SK-N-SH treated with all-trans-retinoic acid at 6 μM for 48 hours (cell line): ENCODE data around the gene ZNF319.

Source experiments
- ATAC-seq: fragments of 200-7000 bp; cut with Tn5 transposase; 3 replicates; pipeline ENCODE4 v1.9.1; 2020; ENCODE audit warnings: mild to moderate bottlenecking, moderate library complexity
- ARNTL ChIP-seq: fragments of 450-650 bp; formaldehyde crosslinking; IDR thresholded peaks from 2 replicates; pipeline ENCODE4 v1.5.0; 2020; ENCODE audit warnings: low read depth, mild to moderate bottlenecking, moderate library complexity, borderline replicate concordance
- CREB5 ChIP-seq: fragments of 250-450 bp; sonication (Bioruptor Pico); IDR thresholded peaks from 2 replicates; pipeline ENCODE4 v1.5.1; 2020; ENCODE audit warnings: low read depth, mild to moderate bottlenecking, moderate library complexity
- CSDC2 ChIP-seq: fragments of 250-450 bp; sonication (Bioruptor Pico); IDR thresholded peaks from 2 replicates; pipeline ENCODE4 v1.5.0; 2020; ENCODE audit warnings: mild to moderate bottlenecking, moderate library complexity
- ESRRG ChIP-seq: fragments of 250-450 bp; sonication (Bioruptor Pico); IDR thresholded peaks from 2 replicates; pipeline ENCODE4 v1.6.1; 2021; ENCODE audit warnings: mild to moderate bottlenecking
- GLIS3 ChIP-seq: fragments of 250-450 bp; sonication (Bioruptor Pico); IDR thresholded peaks from 2 replicates; pipeline ENCODE4 v1.5.0; 2020; ENCODE audit warnings: mild to moderate bottlenecking, moderate library complexity
- OSR1 ChIP-seq: fragments of 250-450 bp; sonication (Bioruptor Pico); IDR thresholded peaks from 2 replicates; pipeline ENCODE4 v1.8.0; 2022; ENCODE audit warnings: moderate library complexity, mild to moderate bottlenecking, inconsistent platforms
- PATZ1 ChIP-seq: fragments of 250-450 bp; sonication (Bioruptor Pico); IDR thresholded peaks from 2 replicates; pipeline ENCODE4 v1.8.0; 2020; ENCODE audit warnings: mild to moderate bottlenecking, moderate library complexity, borderline replicate concordance
- POU6F1 ChIP-seq: fragments of 250-450 bp; sonication (Bioruptor Pico); IDR thresholded peaks from 2 replicates; pipeline ENCODE4 v1.8.0; 2021; ENCODE audit warnings: low read depth, mild to moderate bottlenecking, moderate library complexity, borderline replicate concordance
- PPARA ChIP-seq: fragments of 250-450 bp; sonication (Bioruptor Pico); IDR thresholded peaks from 2 replicates; pipeline ENCODE4 v1.5.0; 2020; ENCODE audit warnings: mild to moderate bottlenecking, borderline replicate concordance
- RARB ChIP-seq: fragments of 250-450 bp; sonication (Bioruptor Pico); IDR thresholded peaks from 2 replicates; pipeline ENCODE4 v1.8.0; 2021; ENCODE audit warnings: mild to moderate bottlenecking, moderate library complexity
- SNAI2 ChIP-seq: fragments of 250-450 bp; sonication (Bioruptor Pico); IDR thresholded peaks from 2 replicates; pipeline ENCODE4 v1.5.0; 2020; ENCODE audit warnings: mild to moderate bottlenecking, moderate library complexity
- TCF4 ChIP-seq: fragments of 250-450 bp; sonication (Bioruptor Pico); IDR thresholded peaks from 2 replicates; pipeline ENCODE4 v1.8.0; 2021; ENCODE audit warnings: mild to moderate bottlenecking, moderate library complexity, borderline replicate concordance
- TOX ChIP-seq: fragments of 250-450 bp; sonication (Bioruptor Pico); IDR thresholded peaks from 2 replicates; pipeline ENCODE4 v1.8.0; 2021; ENCODE audit warnings: mild to moderate bottlenecking, moderate library complexity, borderline replicate concordance
- TSHZ2 ChIP-seq: fragments of 250-450 bp; sonication (Bioruptor Pico); IDR thresholded peaks from 2 replicates; pipeline ENCODE4 v1.5.0; 2020; ENCODE audit warnings: mild to moderate bottlenecking, moderate library complexity
- ZNF70 ChIP-seq: fragments of 450-650 bp; formaldehyde crosslinking; IDR thresholded peaks from 2 replicates; pipeline ENCODE4 v1.5.0; 2020; ENCODE audit warnings: mild to moderate bottlenecking, moderate library complexity

Gene ZNF319

GRCh38 chr16:57944970-57945739, 55.3 kb downstream of the ZNF319 start:
- ATAC-seq: no peak
- TF ChIP-seq SNAI2: no peak
- TF ChIP-seq ARNTL: no peak
- TF ChIP-seq POU6F1 (CRISPR knock-in tag): no peak
- no peak for TF ChIP-seq TCF4
- TF ChIP-seq OSR1 (CRISPR knock-in tag): no peak
- no peak for TF ChIP-seq TSHZ2 (CRISPR knock-in tag)
- no peak for TF ChIP-seq PATZ1 (CRISPR knock-in tag)
- no peak for TF ChIP-seq CREB5 (CRISPR knock-in tag)
- no peak for TF ChIP-seq GLIS3 (CRISPR knock-in tag)
- no peak for TF ChIP-seq CSDC2 (CRISPR knock-in tag)
- TF ChIP-seq RARB (CRISPR knock-in tag): no peak
- no peak for TF ChIP-seq PPARA
- TF ChIP-seq ESRRG (CRISPR knock-in tag): no peak
- TF ChIP-seq TOX (CRISPR knock-in tag): no peak
- no peak for TF ChIP-seq ZNF70 (CRISPR knock-in tag)
